ENCODE data around the gene RAD52.

Gene RAD52

DNA sequence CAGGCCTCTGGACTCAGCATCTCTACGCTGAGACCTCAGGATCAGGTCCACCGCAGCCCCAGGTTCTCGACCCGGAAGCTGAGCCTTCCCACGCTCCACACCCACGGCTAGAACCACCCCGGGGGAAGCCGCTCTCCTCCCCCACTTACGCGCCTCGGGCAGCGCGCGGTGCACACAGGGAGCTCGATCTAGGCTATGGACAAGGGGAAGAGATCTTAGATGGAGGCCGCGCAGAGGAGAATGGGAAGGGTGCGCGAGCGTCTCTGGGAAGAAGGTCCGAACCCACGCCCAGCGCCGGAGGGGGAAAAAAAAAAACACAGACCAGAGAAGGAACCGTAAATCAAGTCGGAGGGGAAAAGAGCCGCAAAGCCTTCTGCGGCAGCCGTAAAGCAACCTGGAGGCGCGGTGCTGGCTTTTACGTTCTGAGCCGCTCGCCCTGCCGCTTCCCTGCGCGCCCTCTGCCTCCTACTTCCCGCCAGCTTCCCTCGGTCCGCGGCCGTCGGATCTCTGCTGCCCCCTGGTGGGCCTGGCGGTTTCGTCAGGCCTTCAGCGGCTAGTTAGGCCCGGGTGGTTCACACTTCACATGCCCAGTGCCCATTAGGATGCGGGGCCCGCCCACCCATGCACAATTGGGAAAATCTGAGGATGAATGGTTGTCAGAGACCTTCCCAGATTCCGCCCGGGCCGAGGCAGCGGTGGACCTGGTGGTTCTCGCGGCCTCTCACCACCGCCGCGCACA lies at the start of gene RAD52:
RAD52 (minus strand) TSS at position 242 of the 739 bp plus-strand sequence. CDS start 16,636 bp downstream, outside the sequence.
- peak; percentile 100 for DNase-seq (ENCODE audit: low read depth)
- H3K4me3 ChIP-seq (ENCODE audit: low read depth, low read length): peak within 1 kb of the TSS; percentile 88
- TF ChIP-seq, protein P1, sequence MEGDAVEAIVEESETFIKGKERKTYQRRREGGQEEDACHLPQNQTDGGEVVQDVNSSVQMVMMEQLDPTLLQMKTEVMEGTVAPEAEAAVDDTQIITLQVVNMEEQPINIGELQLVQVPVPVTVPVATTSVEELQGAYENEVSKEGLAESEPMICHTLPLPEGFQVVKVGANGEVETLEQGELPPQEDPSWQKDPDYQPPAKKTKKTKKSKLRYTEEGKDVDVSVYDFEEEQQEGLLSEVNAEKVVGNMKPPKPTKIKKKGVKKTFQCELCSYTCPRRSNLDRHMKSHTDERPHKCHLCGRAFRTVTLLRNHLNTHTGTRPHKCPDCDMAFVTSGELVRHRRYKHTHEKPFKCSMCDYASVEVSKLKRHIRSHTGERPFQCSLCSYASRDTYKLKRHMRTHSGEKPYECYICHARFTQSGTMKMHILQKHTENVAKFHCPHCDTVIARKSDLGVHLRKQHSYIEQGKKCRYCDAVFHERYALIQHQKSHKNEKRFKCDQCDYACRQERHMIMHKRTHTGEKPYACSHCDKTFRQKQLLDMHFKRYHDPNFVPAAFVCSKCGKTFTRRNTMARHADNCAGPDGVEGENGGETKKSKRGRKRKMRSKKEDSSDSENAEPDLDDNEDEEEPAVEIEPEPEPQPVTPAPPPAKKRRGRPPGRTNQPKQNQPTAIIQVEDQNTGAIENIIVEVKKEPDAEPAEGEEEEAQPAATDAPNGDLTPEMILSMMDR (conservative IDR thresholded peaks at IDR 0.05; ENCODE audit: low read depth, low read length): peak; percentile 92

DNA sequence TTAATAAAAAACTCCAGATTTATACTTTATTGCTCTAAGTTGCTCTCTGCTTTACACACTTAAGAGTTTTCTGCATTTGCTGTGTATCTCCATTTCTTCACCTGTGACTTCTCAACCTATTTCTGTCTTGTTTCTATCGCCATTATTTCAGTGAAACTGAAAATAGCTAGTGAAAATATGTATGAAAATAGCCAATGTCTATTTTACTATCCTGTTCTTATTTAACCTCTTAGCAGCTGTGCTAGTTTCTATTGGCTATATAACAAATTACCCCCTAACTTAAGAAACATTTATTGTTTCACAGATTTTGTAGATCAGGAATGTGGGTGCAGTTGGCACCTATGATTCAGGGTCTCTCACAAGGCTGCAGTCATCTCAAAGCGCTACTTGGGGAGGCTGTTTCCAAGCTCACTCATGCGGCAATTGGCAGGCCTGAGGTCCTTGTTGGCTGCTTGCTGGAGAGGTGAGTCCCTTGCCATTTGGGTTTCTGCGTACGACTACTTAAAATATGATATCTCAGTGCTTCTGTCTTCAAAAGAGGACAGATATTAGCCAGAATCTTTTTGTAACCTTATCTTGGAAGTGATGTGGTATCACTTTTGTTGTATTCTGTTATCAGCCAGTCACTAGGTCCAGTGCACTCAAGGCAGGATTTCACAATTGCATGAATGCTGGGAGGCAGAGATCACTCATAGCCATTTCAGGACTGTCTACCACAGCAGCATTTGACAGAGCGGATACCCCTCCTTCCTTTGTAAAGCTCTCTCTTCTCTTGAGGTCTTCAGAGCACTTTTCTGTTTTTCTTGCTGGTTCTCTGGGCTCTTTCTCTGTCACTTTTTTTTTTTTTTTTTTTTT lies 48.8 kb upstream of the RAD52 start:
- TF ChIP-seq, protein P1 (conservative IDR thresholded peaks at IDR 0.05; ENCODE audit: low read depth, low read length): no peak
- no peak overlapping the region for H3K4me3 ChIP-seq (ENCODE audit: low read depth, low read length)
- DNase-seq (ENCODE audit: low read depth): peak; percentile 15

DNA sequence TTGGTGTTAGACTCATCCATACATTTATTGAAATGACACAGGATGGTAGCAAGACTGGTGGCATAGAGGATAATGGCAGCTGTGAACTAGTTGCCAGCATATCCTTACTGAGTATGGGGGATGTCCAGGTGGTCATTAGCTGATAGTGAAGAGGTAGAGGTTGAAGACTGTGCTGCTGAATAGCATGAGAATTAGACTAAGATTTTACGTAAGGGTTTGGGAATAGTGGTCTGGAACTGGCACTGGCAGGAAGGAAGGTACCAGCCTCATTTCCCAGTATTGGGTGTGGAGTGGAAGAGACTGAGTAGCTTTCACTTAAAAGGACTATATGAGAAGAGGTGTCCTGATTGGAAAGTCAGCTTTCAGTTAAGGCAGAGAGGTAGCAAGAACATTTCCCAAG lies 48.0 kb upstream of the RAD52 start:
- TF ChIP-seq, protein P1 (conservative IDR thresholded peaks at IDR 0.05; ENCODE audit: low read depth, low read length): no peak
- no peak for DNase-seq (ENCODE audit: low read depth)
- no peak overlapping the region for H3K4me3 ChIP-seq (ENCODE audit: low read depth, low read length)

DNA sequence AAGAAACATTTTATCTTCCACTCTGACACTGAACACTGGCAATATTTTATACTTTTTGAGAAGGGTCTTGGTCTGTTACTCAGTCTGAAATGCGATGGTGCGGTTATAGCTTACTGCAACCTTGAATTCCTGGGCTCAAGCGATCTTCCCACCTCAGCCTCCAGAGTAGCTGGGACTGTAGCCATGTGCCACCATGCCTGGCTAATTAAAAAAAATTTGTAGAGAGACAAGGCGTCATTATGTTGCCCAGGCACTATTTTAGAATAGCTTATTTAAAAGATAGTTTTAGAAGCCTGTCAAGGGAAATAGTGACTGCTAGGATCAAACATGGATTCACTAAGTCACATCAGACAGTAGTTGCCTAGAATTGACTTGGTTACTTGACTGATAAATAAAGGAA lies 47.4 kb upstream of the RAD52 start:
- no peak overlapping the region for H3K4me3 ChIP-seq (ENCODE audit: low read depth, low read length)
- TF ChIP-seq, protein P1 (conservative IDR thresholded peaks at IDR 0.05; ENCODE audit: low read depth, low read length): no peak
- no peak for DNase-seq (ENCODE audit: low read depth)

DNA sequence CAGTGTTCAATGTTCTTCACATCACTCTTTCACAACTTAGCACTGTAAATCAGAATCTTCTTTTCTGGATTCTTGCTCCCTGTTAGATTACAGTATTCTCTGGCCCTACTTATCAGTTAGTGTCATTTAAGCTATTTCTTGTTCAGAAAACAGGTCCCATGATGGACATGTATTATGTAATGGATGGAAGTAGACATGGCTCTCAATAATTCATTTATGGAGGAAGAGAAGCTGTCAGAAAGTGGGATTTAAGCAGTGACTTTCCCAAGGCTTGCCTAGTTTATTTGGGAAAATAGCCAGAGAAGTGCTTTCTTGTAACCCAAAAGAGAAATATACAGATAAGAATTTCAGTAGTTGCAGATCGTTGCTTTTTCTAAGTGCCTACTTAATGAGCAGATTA lies 43.2 kb upstream of the RAD52 start:
- TF ChIP-seq, protein P1 (conservative IDR thresholded peaks at IDR 0.05; ENCODE audit: low read depth, low read length): no peak
- H3K4me3 ChIP-seq (ENCODE audit: low read depth, low read length): no peak overlapping the region
- no peak for DNase-seq (ENCODE audit: low read depth)

DNA sequence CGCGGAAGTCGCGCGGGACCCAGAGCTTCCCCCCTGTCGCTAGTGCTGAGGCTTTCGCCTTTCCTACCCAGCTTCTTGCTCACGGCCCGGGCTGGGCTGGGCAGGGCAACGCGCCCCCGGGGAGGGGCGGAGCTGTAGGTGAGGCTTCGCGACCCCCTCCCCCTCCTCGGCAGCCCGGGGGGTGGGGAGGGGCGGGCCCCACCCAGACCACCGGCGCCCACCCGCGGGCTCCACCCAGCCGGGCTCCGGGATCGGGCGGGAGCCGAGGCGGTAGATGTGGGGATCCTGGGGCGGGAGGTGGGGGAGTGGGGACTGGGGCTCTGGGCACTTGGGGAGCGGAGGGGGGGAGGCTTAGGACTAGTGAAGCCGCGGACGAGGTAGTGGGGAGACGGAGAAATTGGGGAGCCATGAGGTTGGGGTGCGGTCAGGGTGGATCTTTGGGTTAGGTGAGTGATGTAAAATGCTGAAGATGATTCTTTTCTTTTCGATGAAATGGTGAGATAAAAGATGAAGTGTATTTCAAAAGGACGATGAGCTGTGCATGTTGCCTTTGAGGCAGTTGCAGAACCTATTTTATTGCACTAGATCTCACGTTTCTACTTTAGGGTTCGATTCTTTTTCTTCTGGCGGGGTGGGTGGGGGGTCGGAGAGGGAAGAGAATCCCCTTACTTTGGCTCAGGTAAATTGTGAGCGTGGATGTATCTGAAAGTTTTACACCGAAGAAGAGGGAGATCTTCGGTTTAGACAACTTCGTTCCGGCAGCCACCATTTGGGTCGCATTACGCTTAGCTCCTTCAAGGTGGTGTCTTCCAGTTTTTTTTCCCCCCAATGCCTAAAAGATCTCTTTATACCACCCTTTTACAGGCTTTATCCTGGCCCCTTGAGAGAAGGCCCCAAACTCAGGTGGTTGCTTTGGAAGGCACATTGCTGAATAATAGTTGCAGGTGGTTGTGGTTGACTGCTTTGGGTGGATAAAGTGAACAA lies 42.1 kb upstream of the RAD52 start:
- TF ChIP-seq, protein P1 (conservative IDR thresholded peaks at IDR 0.05; ENCODE audit: low read depth, low read length): no peak
- peak; percentile 28 for DNase-seq (ENCODE audit: low read depth)
- H3K4me3 ChIP-seq (ENCODE audit: low read depth, low read length): peak overlapping the region; percentile 85

All from choroid plexus epithelial cell (primary cell).